ENCODE results near the gene HSDL1.

DNA sequence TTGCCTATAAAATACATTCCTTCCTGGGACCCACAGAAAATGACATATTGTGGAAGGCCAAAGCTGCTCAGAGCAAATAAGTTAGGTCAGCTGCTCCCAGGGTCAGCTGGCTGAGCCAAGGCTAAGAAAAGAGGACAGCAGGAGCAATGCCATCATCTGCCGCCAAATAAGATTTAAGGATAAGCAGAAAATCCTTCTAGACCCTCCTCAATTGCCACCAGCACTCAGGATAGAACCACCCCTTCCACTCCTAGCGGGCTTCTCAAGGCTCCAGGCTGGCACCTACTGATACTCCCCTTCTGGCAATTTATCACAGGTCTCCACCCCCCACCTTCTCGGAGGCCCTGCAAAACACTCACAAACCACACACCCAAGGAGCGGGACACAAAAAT, 51.1 kb downstream of the HSDL1 start:
- TF ChIP-seq, protein P1, sequence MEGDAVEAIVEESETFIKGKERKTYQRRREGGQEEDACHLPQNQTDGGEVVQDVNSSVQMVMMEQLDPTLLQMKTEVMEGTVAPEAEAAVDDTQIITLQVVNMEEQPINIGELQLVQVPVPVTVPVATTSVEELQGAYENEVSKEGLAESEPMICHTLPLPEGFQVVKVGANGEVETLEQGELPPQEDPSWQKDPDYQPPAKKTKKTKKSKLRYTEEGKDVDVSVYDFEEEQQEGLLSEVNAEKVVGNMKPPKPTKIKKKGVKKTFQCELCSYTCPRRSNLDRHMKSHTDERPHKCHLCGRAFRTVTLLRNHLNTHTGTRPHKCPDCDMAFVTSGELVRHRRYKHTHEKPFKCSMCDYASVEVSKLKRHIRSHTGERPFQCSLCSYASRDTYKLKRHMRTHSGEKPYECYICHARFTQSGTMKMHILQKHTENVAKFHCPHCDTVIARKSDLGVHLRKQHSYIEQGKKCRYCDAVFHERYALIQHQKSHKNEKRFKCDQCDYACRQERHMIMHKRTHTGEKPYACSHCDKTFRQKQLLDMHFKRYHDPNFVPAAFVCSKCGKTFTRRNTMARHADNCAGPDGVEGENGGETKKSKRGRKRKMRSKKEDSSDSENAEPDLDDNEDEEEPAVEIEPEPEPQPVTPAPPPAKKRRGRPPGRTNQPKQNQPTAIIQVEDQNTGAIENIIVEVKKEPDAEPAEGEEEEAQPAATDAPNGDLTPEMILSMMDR (IDR thresholded peaks at IDR 0.05): no peak
- TF ChIP-seq RAD21 (conservative IDR thresholded peaks at IDR 0.05 in 1 of 2, IDR thresholded peaks at IDR 0.05 in 1 of 2): no peak
- TF ChIP-seq REST (IDR thresholded peaks at IDR 0.05): no peak
- no peak for TF ChIP-seq ESRRA (IDR thresholded peaks at IDR 0.05; ENCODE audit: borderline replicate concordance, low read length)
- TF ChIP-seq CBX8 (IDR thresholded peaks at IDR 0.05): no peak
- TF ChIP-seq, protein P2, sequence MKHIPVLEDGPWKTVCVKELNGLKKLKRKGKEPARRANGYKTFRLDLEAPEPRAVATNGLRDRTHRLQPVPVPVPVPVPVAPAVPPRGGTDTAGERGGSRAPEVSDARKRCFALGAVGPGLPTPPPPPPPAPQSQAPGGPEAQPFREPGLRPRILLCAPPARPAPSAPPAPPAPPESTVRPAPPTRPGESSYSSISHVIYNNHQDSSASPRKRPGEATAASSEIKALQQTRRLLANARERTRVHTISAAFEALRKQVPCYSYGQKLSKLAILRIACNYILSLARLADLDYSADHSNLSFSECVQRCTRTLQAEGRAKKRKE (CRISPR knock-in tag; IDR thresholded peaks at IDR 0.05; ENCODE audit: low read depth): no peak
- TF ChIP-seq HDAC2 (IDR thresholded peaks at IDR 0.05): no peak
- no peak for TF ChIP-seq POLR2A (IDR thresholded peaks at IDR 0.05; ENCODE audit: low read length)
